Esophagus muscularis mucosa (tissue), 4 donors: ENCODE measurements around the gene KATNB1.

ENCODE experiments used
- EP300 ChIP-seq: sonication (generic); formaldehyde crosslinking; IDR thresholded peaks from one replicate; pipeline ENCODE4 v1.6.1; 2017; ENCODE audit warnings: antibody characterized with exemption
- POLR2AphosphoS5 ChIP-seq, 2 donors: sonication (generic); formaldehyde crosslinking; IDR thresholded peaks; one replicate each; pipeline ENCODE4 v1.6.1; 2017; ENCODE audit warnings: antibody characterized with exemption in 2 of 2
- TF ChIP-seq, protein P1 (sequence below), 3 experiments: fragments of 200-600 bp in 2 of 3; fragments of 450-650 bp in 1 of 3; sonication (generic) in 2 of 3; IDR thresholded peaks; one replicate each; pipeline ENCODE4 v1.5.1; 2017 to 2019; ENCODE audit warnings: antibody characterized with exemption in 3 of 3, mild to moderate bottlenecking in 2 of 3, moderate library complexity in 1 of 3

GRCh38 chr16:57739756-57740422, 4.3 kb downstream of the KATNB1 start:
- TF ChIP-seq, protein P1, sequence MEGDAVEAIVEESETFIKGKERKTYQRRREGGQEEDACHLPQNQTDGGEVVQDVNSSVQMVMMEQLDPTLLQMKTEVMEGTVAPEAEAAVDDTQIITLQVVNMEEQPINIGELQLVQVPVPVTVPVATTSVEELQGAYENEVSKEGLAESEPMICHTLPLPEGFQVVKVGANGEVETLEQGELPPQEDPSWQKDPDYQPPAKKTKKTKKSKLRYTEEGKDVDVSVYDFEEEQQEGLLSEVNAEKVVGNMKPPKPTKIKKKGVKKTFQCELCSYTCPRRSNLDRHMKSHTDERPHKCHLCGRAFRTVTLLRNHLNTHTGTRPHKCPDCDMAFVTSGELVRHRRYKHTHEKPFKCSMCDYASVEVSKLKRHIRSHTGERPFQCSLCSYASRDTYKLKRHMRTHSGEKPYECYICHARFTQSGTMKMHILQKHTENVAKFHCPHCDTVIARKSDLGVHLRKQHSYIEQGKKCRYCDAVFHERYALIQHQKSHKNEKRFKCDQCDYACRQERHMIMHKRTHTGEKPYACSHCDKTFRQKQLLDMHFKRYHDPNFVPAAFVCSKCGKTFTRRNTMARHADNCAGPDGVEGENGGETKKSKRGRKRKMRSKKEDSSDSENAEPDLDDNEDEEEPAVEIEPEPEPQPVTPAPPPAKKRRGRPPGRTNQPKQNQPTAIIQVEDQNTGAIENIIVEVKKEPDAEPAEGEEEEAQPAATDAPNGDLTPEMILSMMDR (IDR thresholded peaks at IDR 0.05), result no peak
- TF ChIP-seq EP300 (no peak), POLR2AphosphoS5 (IDR thresholded peaks at IDR 0.05) (no peak)
